Neural cell (in vitro differentiated cells): ENCODE data around the gene RPLP2. TPM values are rescaled to one million over a fixed set of nuclear protein-coding genes. Genes with fewer than 3 reads are reported as not detected.

ENCODE experiments used
- H2AFZ ChIP-seq: fragments of 200-600, 300-800 bp; sonication (generic), shearing (Covaris generic); 2 replicates; pipeline ENCODE4 v1.6.0; 2014; ENCODE audit warnings: low read depth, mild to moderate bottlenecking, antibody characterized with exemption, low read length, moderate library complexity
- H3F3A ChIP-seq: fragments of 200-600 bp; shearing (Covaris generic); 2 replicates; pipeline ENCODE4 v1.6.1; 2016; ENCODE audit warnings: mild to moderate bottlenecking, moderate library complexity, mixed read lengths, antibody characterized with exemption, low read length; ENCODE audit not compliant: insufficient read depth, poor library complexity, severe bottlenecking
- H3K27ac ChIP-seq: fragments of 200-600, 300-800 bp; sonication (generic), shearing (Covaris generic); 2 replicates; pipeline ENCODE4 v1.5.1; 2014; ENCODE audit warnings: mild to moderate bottlenecking, low read length, moderate library complexity
- H3K27me3 ChIP-seq: fragments of 300-800, 200-600 bp; sonication (generic), shearing (Covaris generic); 2 replicates; pipeline ENCODE4 v1.6.0; 2014; ENCODE audit warnings: mild to moderate bottlenecking, low read depth, low read length, moderate library complexity; ENCODE audit not compliant: insufficient read depth
- H3K36me3 ChIP-seq: fragments of 300-800, 200-600 bp; sonication (generic), shearing (Covaris generic); 2 replicates; pipeline ENCODE4 v1.5.1; 2014; ENCODE audit warnings: mild to moderate bottlenecking, antibody characterized with exemption, low read length, moderate library complexity; ENCODE audit not compliant: insufficient read depth
- H3K4me2 ChIP-seq: fragments of 300-800, 200-600 bp; sonication (generic), shearing (Covaris generic); 2 replicates; pipeline ENCODE4 v1.6.0; 2014; ENCODE audit warnings: mild to moderate bottlenecking, low read length
- H3K4me3 ChIP-seq: fragments of 300-800, 200-600 bp; sonication (generic), shearing (Covaris generic); 2 replicates; pipeline ENCODE4 v1.5.1; 2014; ENCODE audit warnings: mild to moderate bottlenecking, low read length, moderate library complexity
- H3K79me2 ChIP-seq: fragments of 200-600 bp; shearing (Covaris generic); replicated peaks from 2 replicates; pipeline ENCODE4 v1.6.0; 2014; ENCODE audit warnings: mild to moderate bottlenecking, low read length, moderate library complexity; ENCODE audit not compliant: insufficient read depth
- H3K9ac ChIP-seq: fragments of 300-800, 200-600 bp; sonication (generic), shearing (Covaris generic); 2 replicates; pipeline ENCODE4 v1.6.1; 2016; ENCODE audit warnings: mild to moderate bottlenecking, low read length, mixed read lengths
- H3K9me2 ChIP-seq: fragments of 200-600 bp; shearing (Covaris generic); 2 replicates; pipeline ENCODE4 v1.6.1; 2016; ENCODE audit warnings: mild to moderate bottlenecking, low read length, mixed read lengths; ENCODE audit not compliant: insufficient read depth
- H3K9me3 ChIP-seq: fragments of 200-600, 300-800 bp; sonication (generic), shearing (Covaris generic); 2 replicates; pipeline ENCODE4 v1.6.1; 2016; ENCODE audit warnings: mild to moderate bottlenecking, mixed run types, low read length, moderate library complexity, mixed read lengths
- H4K20me1 ChIP-seq: fragments of 200-600 bp; shearing (Covaris generic); 2 replicates; pipeline ENCODE4 v1.6.1; 2016; ENCODE audit warnings: mild to moderate bottlenecking, mixed run types; ENCODE audit not compliant: insufficient read depth
- EP300 ChIP-seq: fragments of 450-650 bp; conservative IDR thresholded peaks from 2 replicates; pipeline ENCODE4 v1.6.1; 2014; ENCODE audit warnings: antibody characterized with exemption, mild to moderate bottlenecking, moderate library complexity; ENCODE audit not compliant: poor library complexity, severe bottlenecking
- EZH2 ChIP-seq: fragments of 200-600, 300-800 bp; shearing (Covaris generic), sonication (generic); IDR thresholded peaks from 2 replicates; pipeline ENCODE4 v1.6.1; 2014; ENCODE audit warnings: antibody characterized with exemption, low read length, borderline replicate concordance, mild to moderate bottlenecking; ENCODE audit not compliant: insufficient read depth, poor library complexity, severe bottlenecking
- MXI1 ChIP-seq: fragments of 450-650 bp; conservative IDR thresholded peaks from 2 replicates; pipeline ENCODE4 v1.6.1; 2014; ENCODE audit warnings: antibody characterized with exemption, mild to moderate bottlenecking; ENCODE audit not compliant: poor library complexity, severe bottlenecking
- POLR2AphosphoS5 ChIP-seq: IDR thresholded peaks from 2 replicates; pipeline ENCODE4 v1.6.1; 2012
- RAD21 ChIP-seq: fragments of 450-650 bp; conservative IDR thresholded peaks from 2 replicates; pipeline ENCODE4 v1.6.1; 2014; ENCODE audit warnings: antibody characterized with exemption, mild to moderate bottlenecking, moderate library complexity
- SMC3 ChIP-seq: fragments of 450-650 bp; conservative IDR thresholded peaks from 2 replicates; pipeline ENCODE4 v1.6.1; 2014; ENCODE audit warnings: antibody characterized with exemption, mild to moderate bottlenecking, moderate library complexity; ENCODE audit not compliant: poor library complexity
- TAF1 ChIP-seq: IDR thresholded peaks from 2 replicates; pipeline ENCODE4 v1.6.1; 2012; ENCODE audit warnings: low read depth
- polyA plus RNA-seq: library from polyadenylated mRNA; depleted of rRNA; stranded (reverse); fragments of >200 nt; gene quantifications from 2 replicates; pipeline ENCODE4 v1.2.3, GENCODE V29; 2014
- TF ChIP-seq, protein P1 (sequence below): fragments of 450-650 bp; IDR thresholded peaks from 2 replicates; pipeline ENCODE4 v1.5.1; 2014; ENCODE audit warnings: antibody characterized with exemption, mild to moderate bottlenecking, moderate library complexity; ENCODE audit not compliant: poor library complexity, severe bottlenecking

RPLP2 gene
- polyA plus RNA-seq, 1 donor from 2014 or later = 147 TPM

DNA sequence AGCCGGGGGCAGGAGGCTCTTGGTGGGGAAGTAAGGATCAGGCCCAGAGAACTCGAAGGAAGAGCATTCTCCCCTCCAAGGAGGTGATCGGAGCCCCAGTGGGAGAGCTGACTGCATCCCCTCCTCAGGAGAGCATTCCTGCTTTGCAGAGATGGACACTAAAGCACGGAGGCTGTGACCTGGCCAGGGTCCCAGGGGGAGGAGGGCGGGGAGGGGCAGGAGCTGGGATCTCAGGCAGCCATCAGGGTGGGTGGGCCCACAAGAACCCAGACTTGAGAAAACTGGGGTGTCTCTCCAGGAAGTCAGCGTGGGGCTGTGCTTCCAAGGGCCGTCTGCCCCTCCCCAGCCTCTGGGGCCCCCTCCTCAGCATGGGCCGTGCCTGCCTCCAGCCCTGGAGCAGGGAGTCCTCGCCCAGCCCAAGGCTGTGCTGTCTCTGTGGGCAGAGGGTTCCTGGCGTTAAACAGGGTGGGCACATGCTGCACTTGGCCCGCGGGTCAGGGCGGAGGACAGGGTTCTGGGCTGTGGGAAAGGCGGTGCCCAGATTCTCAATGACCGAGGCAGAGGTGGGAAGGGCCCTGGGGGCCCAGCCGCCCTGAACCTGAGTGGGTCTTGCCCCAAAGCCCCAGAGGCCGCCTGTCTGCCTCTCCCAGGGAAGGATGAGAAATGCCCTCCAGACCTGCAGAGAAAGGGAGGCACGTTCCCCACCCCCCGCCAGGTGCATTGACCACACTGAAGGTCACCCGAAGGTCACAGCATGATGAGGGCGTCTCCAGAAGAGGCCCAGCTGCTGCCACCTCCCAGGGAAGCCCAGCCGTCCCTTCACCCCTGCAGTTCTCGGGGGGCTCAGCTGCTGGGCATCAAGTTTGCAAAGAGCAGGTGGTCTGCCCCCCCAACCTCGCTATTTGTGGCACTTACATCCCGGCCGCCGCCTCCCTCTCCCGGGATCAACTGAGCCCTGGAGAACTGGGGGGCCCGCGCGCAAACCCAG, 20.5 kb upstream of the RPLP2 start:
- no peaks in the 10 kb centered on the region for H3F3A ChIP-seq
- peak overlapping the region; percentile 85 for H3K4me2 ChIP-seq
- peak overlapping the region; percentile 79 for H3K9ac ChIP-seq
- H3K27ac ChIP-seq = peak overlapping the region; percentile 30
- peak overlapping the region; percentile 83 for H3K4me3 ChIP-seq
- H2AFZ ChIP-seq = no peak overlapping the region
- H3K36me3 ChIP-seq = no peaks in the 10 kb centered on the region
- TF ChIP-seq MXI1 (peak; percentile 34), POLR2AphosphoS5 (no peak), RAD21 (no peak), SMC3 (no peak)
- no peaks in the 10 kb centered on the region for H3K27me3 ChIP-seq
- no peaks in the 10 kb centered on the region for H4K20me1 ChIP-seq
- H3K9me2 ChIP-seq = no peaks in the 10 kb centered on the region
- no peaks in the 10 kb centered on the region for H3K9me3 ChIP-seq
- H3K79me2 ChIP-seq = peaks cover 6% of the 10 kb centered on the region

DNA sequence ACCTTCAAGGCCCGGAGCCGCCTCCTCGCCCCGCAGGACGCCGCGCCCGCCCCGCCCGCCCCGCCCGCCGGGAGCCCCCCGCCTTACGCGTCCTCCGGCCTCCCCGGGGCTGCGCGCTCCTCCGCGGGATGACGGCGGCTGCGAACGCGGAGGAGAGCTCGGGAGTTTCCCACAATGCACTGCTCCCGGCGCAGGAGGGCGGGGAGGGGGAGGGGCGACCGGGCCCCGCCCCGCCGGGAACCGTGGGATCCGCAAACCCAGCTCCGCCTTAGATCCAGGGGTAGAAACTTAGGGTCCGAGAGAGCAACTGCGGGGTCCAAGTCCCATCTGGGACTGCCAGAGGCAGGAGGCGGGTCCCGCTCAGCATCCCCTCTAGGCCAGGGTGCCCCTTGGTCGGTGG, 19.8 kb upstream of the RPLP2 start, which contains the start of gene CEND1:
Gene CEND1 (minus strand): TSS at position 148 of the 400 bp plus-strand sequence. CDS start 1,514 bp downstream, outside the sequence.
- peak within 1 kb of the TSS; percentile 79 for H3K9ac ChIP-seq
- H3K27ac ChIP-seq = peak within 1 kb of the TSS; percentile 30
- H3K36me3 ChIP-seq = no peaks in the 10 kb centered on the region

DNA sequence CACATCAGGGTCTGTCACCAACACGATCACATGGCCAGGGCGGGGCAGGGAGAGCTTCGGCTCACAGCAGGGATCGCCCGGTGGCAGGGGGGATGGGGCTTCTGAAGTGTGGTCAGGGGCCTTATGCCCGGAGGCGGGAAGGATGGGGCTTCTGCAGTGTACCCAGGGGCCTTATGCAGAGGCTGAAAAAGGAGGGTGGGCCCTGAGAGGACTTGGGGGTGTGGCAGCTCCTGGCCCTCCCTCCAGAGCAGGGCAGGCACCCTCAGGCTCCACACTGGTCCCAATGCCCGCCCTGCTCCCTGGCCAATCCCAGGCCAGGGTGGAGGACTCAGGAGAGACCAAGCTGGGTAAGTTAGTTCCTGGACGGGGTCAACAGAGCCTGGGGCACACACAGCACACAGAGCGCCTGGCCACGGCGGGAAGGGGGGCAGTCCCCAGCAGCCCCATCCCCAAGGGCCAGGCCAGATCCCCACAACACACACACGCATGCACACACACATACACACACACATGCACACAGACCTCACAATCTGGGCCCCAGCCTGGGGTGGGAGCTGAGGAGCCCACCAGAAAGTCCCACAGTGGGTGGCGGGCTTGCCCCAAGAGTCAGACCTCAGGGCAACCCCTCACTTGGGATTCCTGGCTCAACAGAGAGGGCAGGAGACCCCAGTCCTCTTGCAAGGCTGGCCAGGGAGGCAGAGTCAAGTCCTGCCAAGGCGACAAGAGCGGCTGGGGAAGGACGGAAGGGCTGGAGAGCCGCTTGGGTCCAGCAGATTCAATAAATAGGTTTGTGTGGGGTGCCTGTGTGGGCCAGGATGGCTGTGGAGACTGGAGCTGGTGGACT, 18.8 kb upstream of the RPLP2 start:
- Histone ChIP-seq H3K9me3 (no peaks in the 10 kb centered on the region), H3K4me2 (no peak overlapping the region), H4K20me1 (no peaks in the 10 kb centered on the region), H3K79me2 (peaks cover 9% of the 10 kb centered on the region), H3K36me3 (no peaks in the 10 kb centered on the region), H3K9me2 (no peaks in the 10 kb centered on the region), H2AFZ (no peak overlapping the region), H3K9ac (no peak overlapping the region), H3K27me3 (no peaks in the 10 kb centered on the region), H3K4me3 (no peak overlapping the region), H3K27ac (no peak overlapping the region), H3F3A (no peaks in the 10 kb centered on the region)
- TF ChIP-seq EP300 (no peak), RAD21 (no peak), EZH2 (no peak), TAF1 (no peak), MXI1 (no peak)
- TF ChIP-seq, protein P1, sequence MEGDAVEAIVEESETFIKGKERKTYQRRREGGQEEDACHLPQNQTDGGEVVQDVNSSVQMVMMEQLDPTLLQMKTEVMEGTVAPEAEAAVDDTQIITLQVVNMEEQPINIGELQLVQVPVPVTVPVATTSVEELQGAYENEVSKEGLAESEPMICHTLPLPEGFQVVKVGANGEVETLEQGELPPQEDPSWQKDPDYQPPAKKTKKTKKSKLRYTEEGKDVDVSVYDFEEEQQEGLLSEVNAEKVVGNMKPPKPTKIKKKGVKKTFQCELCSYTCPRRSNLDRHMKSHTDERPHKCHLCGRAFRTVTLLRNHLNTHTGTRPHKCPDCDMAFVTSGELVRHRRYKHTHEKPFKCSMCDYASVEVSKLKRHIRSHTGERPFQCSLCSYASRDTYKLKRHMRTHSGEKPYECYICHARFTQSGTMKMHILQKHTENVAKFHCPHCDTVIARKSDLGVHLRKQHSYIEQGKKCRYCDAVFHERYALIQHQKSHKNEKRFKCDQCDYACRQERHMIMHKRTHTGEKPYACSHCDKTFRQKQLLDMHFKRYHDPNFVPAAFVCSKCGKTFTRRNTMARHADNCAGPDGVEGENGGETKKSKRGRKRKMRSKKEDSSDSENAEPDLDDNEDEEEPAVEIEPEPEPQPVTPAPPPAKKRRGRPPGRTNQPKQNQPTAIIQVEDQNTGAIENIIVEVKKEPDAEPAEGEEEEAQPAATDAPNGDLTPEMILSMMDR = no peak

More for the DNA sequence above, 19.8 kb upstream of the RPLP2 start, which contains the start of gene CEND1:
- H3K4me2 ChIP-seq = peak within 1 kb of the TSS; percentile 85
- H4K20me1 ChIP-seq = no peaks in the 10 kb centered on the region
- peaks cover 6% of the 10 kb centered on the region for H3K79me2 ChIP-seq
- peak within 1 kb of the TSS; percentile 83 for H3K4me3 ChIP-seq
- no peak within 1 kb of the TSS for H2AFZ ChIP-seq
- H3K27me3 ChIP-seq = no peaks in the 10 kb centered on the region
- TF ChIP-seq TAF1 (peak; percentile 69), RAD21 (no peak), POLR2AphosphoS5 (peak; percentile 76), MXI1 (no peak), SMC3 (no peak), EZH2 (no peak)
- TF ChIP-seq, protein P1 = no peak
- H3K9me3 ChIP-seq = no peaks in the 10 kb centered on the region
- H3F3A ChIP-seq = no peaks in the 10 kb centered on the region
- H3K9me2 ChIP-seq = no peaks in the 10 kb centered on the region
